ENCODE data around the gene SEMA3G. TPM values are rescaled to one million over a fixed set of nuclear protein-coding genes. Genes with fewer than 3 reads are reported as not detected.

Gene SEMA3G
- polyA plus RNA-seq, 1 experiment: not detected

DNA sequence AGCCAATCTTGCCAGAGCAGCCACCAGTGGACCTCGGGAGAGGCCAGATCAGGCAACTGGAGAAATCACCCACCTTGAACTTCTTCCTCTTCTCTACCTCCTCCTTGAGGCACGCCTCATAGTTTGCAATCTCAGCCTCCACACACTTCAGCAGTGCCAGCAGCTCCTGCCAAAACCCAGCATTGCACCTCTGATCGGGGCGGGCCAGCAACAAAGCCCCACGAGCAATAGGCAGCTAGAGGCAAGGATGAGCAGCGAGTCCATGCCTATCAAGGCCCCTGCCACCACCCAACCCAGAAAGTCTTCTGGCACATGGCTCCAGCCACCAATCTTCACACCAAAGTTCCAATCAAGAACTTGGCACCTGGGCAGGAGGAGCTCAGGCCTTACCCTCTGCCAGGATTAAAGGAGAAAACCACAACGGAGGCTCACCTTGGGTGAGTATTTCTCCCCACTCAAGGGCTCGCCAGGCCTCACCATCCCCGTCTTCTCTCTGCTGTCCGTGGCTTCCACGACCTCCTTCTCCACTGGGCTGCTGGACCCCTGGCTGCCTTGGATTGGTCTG lies 42.1 kb downstream of the SEMA3G start:
- Histone ChIP-seq H3K4me3 (ENCODE audit: low read depth, low read length) (no peak overlapping the region), H3K36me3 (ENCODE audit: control insufficient read depth, insufficient read depth, low read length) (peaks cover 56% of the 10 kb centered on the region), H3K27me3 (ENCODE audit: control insufficient read depth, insufficient read depth, low read length) (no peaks in the 10 kb centered on the region)
- DNase-seq (ENCODE audit: low read depth): no peak
- ChIA-PET CTCF (no interaction called here), POLR2A (no interaction called here)
- TF ChIP-seq, protein P1, sequence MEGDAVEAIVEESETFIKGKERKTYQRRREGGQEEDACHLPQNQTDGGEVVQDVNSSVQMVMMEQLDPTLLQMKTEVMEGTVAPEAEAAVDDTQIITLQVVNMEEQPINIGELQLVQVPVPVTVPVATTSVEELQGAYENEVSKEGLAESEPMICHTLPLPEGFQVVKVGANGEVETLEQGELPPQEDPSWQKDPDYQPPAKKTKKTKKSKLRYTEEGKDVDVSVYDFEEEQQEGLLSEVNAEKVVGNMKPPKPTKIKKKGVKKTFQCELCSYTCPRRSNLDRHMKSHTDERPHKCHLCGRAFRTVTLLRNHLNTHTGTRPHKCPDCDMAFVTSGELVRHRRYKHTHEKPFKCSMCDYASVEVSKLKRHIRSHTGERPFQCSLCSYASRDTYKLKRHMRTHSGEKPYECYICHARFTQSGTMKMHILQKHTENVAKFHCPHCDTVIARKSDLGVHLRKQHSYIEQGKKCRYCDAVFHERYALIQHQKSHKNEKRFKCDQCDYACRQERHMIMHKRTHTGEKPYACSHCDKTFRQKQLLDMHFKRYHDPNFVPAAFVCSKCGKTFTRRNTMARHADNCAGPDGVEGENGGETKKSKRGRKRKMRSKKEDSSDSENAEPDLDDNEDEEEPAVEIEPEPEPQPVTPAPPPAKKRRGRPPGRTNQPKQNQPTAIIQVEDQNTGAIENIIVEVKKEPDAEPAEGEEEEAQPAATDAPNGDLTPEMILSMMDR (IDR thresholded peaks at IDR 0.05; ENCODE audit: insufficient read depth, low read depth, low read length): no peak

- DNase-seq (ENCODE audit: low read depth): no peak
- TF ChIP-seq, protein P1 (IDR thresholded peaks at IDR 0.05; ENCODE audit: insufficient read depth, low read depth, low read length): no peak
- H3K36me3 ChIP-seq (ENCODE audit: control insufficient read depth, insufficient read depth, low read length): peaks cover 51% of the 10 kb centered on the region
- no peak overlapping the region for H3K4me3 ChIP-seq (ENCODE audit: low read depth, low read length)
- POLR2A ChIA-PET: no interaction called here
- CTCF ChIA-PET: interaction anchor here (1.1 to 1.5 kb wide), 2 partner anchors 12 to 55 kb away, joined by 3 read pairs; no protein-coding TSS in a partner anchor
- H3K27me3 ChIP-seq (ENCODE audit: control insufficient read depth, insufficient read depth, low read length): no peaks in the 10 kb centered on the region
Observed at GRCh38 chr3:52402101-52402521, 42.8 kb downstream of the SEMA3G start.

- Histone ChIP-seq H3K27me3 (ENCODE audit: control insufficient read depth, insufficient read depth, low read length) (no peaks in the 10 kb centered on the region), H3K36me3 (ENCODE audit: control insufficient read depth, insufficient read depth, low read length) (peaks cover 45% of the 10 kb centered on the region), H3K4me3 (ENCODE audit: low read depth, low read length) (no peak overlapping the region)
- DNase-seq (ENCODE audit: low read depth): no peak
- ChIA-PET CTCF (interaction anchor here (1.1 to 1.5 kb wide), 2 partner anchors 12 to 55 kb away, joined by 3 read pairs; no protein-coding TSS in a partner anchor), POLR2A (no interaction called here)
- TF ChIP-seq, protein P1 (IDR thresholded peaks at IDR 0.05; ENCODE audit: insufficient read depth, low read depth, low read length): no peak
Observed at GRCh38 chr3:52401551-52401950, 43.4 kb downstream of the SEMA3G start.

DNA sequence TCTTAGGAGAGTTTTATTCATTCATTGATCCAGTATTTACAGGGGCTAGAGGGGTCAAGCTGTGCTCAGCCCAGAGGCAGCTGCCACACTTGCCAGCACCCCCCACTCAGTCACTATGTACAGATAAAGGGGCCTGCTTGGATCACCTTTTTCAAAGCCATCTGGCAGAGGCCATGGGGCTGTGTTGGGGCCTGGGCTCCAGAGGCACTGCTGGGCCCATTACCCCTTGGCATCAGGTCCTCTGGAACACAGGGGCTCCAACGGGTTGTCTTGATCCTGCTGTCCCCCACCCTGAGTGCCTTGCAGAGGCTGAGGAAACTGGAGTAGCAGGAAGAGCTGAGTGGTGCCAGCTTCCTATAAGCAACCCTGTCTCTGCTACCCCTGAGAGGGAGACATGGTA lies 43.9 kb downstream of the SEMA3G start:
- Histone ChIP-seq H3K27me3 (ENCODE audit: control insufficient read depth, insufficient read depth, low read length) (no peaks in the 10 kb centered on the region), H3K4me3 (ENCODE audit: low read depth, low read length) (no peak overlapping the region), H3K36me3 (ENCODE audit: control insufficient read depth, insufficient read depth, low read length) (peaks cover 40% of the 10 kb centered on the region)
- CTCF ChIA-PET: interaction anchor here (1.1 to 1.5 kb wide), 2 partner anchors 11 to 56 kb away, joined by 3 read pairs; no protein-coding TSS in a partner anchor
- TF ChIP-seq, protein P1 (IDR thresholded peaks at IDR 0.05; ENCODE audit: insufficient read depth, low read depth, low read length): no peak
- no peak for DNase-seq (ENCODE audit: low read depth)
- POLR2A ChIA-PET: no interaction called here

DNA sequence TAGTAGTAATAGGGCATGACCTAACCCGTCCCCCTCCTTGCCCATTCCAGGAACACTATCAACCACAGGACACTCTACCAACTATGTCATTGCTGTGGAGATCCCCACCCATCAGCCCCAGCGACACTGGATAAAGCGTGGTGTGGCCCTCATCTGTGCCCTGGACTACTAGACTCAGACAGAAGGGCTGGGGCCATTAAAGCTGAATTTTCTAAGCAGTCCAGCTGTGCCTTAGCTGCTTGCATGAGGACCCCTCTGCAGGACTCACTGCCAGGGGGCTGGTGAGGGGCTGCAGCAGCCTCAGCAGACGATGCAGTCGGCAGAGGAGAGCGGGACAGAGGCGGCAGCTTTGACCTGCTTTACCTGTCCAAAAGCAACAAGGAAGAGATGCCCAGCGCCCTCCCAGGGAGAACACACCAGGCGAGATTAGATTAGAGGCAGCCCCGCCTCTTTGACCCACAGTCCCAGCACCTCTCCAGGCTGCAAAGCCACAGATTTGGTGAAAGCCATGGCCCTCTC lies 44.6 kb downstream of the SEMA3G start:
- H3K36me3 ChIP-seq (ENCODE audit: control insufficient read depth, insufficient read depth, low read length): peaks cover 35% of the 10 kb centered on the region
- ChIA-PET CTCF (interaction anchor here (0.6 kb wide), 1 partner anchor 408 kb away, joined by 3 read pairs; no protein-coding TSS in a partner anchor), POLR2A (no interaction called here)
- TF ChIP-seq, protein P1 (IDR thresholded peaks at IDR 0.05; ENCODE audit: insufficient read depth, low read depth, low read length): no peak
- H3K27me3 ChIP-seq (ENCODE audit: control insufficient read depth, insufficient read depth, low read length): no peaks in the 10 kb centered on the region
- H3K4me3 ChIP-seq (ENCODE audit: low read depth, low read length): no peak overlapping the region
- no peak for DNase-seq (ENCODE audit: low read depth)

Measured in BJ (cell line).